Endometrial microvascular endothelial cells (primary cell): ENCODE data around the gene TBC1D5. TPM values are rescaled to one million over a fixed set of nuclear protein-coding genes. Genes with fewer than 3 reads are reported as not detected.

Source experiments
- in situ Hi-C: cut with HindIII; loops from 2 replicates; pipeline ENCODE4 v1.10.0; 2017; ENCODE audit warnings: low sequenced_read_pairs, low pct_unique_long_range_greater_than_20kb; ENCODE audit errors: inconsistent ontology term
- total RNA-seq: library from RNA; depleted of rRNA; stranded (reverse); fragments of >200 nt; gene quantifications from one replicate; pipeline ENCODE4 v1.2.3, GENCODE V29; 2015; ENCODE audit errors: inconsistent ontology term

TBC1D5 gene
- total RNA-seq, 1 donor from 2014 or later = 46.6 TPM

- in situ Hi-C loops = no loop called here
Measured at GRCh38 chr3:17304969-17305368, 437.5 kb downstream of the TBC1D5 start.

DNA sequence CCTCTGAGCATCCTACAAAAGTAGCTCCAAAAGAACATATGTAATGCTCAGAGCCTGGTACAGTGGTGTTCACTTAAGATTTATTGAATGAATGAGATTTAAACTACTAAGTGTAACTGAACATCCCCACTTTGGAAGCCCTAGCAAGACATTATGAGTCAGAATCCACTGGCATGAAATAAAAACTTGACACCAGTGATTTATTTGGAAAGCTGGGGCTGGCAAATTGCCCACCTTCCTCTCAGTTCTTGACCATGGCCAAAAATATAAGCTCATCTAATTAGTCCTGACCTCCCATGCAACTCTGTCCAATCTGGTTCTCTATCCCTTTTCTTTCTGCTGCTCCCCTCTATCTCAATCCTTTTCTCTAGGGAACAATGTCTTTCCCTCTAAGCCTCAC is 439.7 kb downstream of the TBC1D5 start:
- in situ Hi-C loops = no loop called here

DNA sequence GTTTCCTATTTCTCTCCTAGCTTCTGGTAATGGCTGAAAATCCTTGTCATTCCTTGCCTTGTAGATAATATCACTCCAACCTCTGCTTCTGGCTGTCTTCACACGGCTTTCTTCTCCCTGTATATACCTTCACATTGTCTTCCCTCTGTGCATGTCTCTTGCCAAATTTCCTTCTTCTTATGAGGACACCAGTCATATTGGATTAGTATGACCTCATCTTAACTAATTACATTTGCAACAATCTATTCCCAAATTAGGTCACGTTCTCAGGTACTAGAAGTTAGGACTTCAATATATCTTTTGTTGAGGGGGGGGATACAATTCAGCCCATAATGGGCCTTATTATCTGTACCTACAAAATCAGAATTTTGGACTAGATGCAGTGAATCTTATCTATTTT is 440.3 kb downstream of the TBC1D5 start:
- in situ Hi-C loops = no loop called here

- in situ Hi-C loops = no loop called here
Measured at GRCh38 chr3:17301271-17301670, 441.2 kb downstream of the TBC1D5 start.

DNA sequence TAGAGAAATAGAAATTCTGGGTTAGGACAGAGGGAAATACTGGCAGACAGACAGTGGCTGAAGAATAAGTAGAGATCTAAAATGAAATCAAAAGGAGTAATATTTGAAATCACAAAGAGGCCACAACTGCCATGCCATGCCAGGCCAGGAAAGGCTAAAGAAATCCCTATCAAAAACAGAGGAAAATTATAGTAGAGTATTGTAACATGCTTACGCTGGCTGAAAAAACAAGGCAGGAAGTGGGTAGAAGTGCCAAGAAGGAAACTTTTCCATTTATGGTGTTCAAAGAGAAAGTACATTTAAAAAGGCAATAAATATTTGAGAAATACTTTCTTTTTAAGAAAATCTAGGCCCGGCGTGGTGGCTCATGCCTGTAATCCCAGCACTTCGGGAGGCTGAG is 442.0 kb downstream of the TBC1D5 start:
- in situ Hi-C loops = no loop called here

DNA sequence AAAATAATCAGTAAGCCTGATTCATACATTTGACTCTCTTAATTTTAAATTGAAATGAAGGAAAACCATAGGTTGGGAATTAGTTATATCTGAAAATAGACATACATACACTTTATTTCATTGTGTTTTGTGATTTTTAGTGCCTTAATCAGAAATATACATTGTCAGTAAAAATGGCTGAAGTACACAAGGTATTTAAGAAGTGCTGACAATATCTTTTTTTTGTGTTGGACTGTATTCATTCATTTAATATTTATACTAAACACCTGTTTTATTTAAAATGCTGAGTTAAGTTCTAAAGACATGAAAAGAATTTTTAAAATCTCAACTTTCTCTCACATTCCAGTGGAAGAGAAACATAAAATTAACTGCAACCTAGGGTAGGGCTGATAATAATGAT is 444.4 kb downstream of the TBC1D5 start:
- in situ Hi-C loops = no loop called here

DNA sequence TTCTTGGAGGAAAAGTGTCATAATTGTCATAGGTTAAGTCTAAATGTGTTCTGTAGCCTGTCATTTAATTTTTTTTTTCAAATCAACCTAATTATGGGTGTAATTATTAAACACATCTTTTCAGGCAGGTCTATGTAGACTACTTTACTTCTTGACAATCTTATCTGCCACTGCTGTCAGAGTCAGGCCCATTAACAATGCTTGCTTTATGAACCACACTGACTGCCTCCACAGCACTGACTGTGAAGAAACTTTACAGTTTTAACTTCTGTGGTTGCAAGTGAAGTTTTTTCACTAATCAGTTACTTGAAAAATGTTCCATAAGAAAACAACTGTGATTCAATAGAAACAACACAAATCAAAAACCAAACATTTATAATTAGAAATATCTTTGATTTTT is 449.9 kb downstream of the TBC1D5 start:
- in situ Hi-C loops = no loop called here

GRCh38 chr3:17290894-17291293 is 451.5 kb downstream of the TBC1D5 start:
- in situ Hi-C loops = no loop called here

DNA sequence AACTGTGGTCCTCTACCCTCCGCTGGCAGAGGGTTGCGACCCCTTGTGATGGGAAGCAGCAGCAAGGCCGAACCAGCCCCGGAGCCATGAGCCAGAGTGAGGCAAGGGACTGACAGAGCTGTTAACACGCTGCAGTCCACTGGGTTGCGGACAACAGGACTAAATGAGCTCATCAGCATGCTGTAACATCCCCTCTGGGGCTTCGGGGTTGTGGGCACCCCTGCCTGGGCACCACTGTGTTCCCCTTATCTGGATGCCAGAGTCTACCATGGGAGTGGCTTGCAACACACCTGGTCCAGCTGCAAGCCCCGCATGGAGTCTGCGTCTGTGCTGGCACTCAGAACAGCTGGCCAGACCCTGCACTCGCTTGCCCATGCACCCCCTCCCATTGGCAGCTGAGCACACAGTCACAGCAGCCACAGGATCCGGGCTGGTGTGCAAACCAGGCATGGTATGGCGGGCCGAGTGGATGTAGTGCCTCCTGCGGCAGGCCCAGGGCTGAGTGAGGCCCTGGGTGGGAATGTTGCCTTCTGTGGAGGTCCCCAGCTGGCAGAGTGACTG is 453.5 kb downstream of the TBC1D5 start:
- in situ Hi-C loops = no loop called here

GRCh38 chr3:17287006-17287689 is 455.3 kb downstream of the TBC1D5 start:
- in situ Hi-C loops = no loop called here

DNA sequence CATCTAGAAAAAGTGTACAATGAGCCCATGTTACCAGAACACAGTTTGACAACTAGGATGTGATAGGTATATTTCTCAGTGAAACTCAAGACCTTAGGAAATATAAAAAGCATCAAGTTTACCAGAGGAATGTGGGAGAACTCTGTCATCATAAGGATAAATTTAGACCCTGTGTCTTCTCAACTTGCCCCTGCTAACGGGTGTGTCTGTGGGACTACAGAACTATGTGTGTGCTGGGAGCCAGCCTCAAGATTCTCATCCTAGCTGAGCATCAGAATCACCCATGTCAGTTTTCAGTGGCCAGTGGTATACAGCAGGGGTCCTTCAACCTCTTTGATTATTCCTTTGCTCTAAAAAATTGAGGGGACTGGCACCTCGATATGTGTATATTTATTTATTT is 464.4 kb downstream of the TBC1D5 start:
- in situ Hi-C loops = no loop called here

- in situ Hi-C loops = no loop called here
Measured at GRCh38 chr3:17266846-17267245, 475.6 kb downstream of the TBC1D5 start.

DNA sequence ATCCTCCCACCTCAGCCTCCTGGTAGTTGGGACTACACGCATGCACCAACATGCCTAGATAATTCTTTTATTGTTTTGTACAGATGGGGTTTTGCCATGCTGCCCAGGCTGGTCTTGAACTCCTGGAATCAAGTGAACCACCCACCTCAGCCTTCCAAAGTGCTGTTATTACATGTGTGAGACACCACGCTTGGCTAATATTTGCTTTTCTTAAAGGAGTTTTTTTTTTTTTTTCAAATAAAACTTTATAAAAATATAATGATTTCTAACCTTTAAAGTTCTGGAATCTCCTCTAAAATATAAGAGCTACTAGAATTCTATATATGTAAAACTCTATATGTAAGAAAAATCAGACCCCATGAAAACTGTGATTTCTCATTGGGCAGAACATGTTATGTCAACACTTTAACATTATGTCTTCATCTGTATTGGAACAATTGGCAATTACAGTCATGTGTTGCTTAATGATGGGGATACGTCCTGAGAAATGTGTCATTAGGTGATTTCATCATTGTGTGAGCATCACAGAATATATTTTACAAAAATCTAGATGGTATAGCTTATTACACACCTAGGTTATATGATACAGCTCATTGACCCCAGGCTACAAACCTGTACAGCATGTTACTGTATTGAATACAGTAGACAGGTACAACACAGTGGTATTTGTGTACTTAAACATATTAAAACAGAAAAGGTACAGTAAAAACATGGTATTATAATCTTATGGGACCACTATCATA is 480.6 kb downstream of the TBC1D5 start:
- in situ Hi-C loops = no loop called here

DNA sequence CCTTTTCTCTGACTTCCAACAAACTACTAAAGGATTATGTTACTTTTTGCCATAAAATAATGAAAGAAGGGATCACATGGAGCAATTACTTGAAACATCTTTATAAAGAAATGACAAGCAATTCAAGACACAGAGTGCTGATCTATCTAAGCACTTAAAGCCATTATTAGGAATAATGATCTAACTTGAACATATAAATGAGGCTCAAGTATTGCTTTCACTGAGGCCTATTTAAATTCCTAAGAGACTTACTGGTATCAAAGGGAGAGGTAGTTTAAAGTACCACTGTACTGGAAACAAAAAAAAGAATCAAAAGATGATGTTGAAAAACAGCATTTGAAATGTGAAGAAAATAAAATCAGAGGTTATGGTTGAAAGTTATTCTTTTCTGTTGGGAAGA is 482.2 kb downstream of the TBC1D5 start:
- in situ Hi-C loops = no loop called here

DNA sequence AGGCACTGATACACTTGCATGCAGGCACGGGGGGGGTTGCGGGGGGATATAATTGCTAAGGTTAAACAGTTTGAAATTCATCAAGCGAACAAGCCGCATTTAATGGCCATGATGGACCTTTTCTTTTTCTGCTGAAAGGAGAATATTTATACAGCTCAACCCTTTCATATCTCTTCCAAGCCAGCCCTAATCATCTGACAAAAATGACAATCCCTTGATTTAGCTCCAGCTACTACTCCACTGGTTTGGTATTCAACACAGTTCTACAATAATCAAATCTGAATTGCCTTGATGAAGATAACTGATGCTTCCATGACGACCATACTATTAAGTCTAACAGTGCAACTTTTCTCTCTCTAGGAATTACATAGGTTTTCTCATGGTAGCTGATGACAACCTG is 482.7 kb downstream of the TBC1D5 start:
- in situ Hi-C loops = no loop called here

DNA sequence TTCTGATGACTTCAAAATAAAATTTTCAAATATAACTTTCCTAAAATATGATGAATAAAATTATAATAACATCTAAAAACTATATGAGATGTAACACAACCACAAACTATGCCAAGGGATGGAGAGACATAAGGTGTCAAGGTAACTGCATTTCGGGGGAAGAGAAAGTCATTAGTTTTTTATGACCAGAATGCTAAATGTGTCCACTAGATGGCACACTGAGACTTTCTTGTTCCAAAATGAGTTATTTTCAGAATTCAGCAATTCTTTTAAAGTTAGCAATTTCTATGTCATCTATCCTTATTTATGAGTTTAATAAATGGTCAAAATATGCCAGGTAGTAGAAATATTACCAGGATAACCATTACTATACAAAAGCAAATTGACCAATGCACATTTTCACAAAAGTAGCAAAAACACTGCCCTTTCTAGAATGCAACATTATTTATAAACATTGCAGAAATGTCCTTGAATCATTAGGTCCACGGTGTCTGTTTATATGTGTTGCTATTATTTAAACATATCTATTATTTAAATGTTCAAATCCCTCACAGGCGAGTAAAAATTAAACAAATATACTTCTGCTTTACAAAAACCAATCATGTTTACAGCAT is 483.5 kb downstream of the TBC1D5 start:
- in situ Hi-C loops = no loop called here

DNA sequence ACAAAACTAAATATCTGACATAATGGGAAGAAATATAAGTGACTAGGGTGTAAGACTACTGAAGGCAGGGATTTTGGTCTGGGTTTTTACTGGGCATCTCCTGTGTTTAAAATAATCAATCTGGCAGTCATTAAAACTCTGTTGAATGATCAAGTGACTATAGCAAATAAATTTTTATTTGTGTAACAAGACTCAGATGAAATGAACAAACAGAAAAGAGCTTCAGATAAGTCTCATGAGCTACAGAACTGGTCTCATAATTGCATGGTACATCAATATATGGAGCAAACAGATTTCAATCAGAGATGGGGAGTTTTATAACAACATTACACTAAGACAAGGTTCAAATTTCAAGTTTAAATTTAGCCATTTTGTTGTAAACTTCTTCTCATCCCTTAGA is 485.2 kb downstream of the TBC1D5 start:
- in situ Hi-C loops = no loop called here

DNA sequence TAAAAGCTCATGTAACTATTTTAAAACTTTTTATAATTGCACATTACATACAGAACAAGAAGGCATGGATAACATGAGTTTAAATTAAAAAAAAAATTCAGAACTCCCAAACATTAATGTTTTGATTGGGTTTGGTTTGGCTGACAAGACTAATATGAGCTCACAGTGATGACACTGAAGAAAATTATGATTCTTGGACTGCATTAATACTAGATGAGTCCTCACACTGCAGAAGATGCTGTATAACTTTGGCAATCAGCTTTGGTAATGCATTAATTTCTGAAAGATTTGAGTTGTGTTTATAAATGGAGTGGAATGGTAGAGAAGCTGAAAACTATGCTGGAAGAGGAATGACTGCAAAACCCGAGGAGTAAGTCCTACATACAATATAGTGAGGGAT is 498.8 kb downstream of the TBC1D5 start:
- in situ Hi-C loops = no loop called here

- in situ Hi-C loops = no loop called here
Measured at GRCh38 chr3:17239417-17239816, 503.0 kb downstream of the TBC1D5 start.

- in situ Hi-C loops = no loop called here
Measured at GRCh38 chr3:17238023-17238422, 504.4 kb downstream of the TBC1D5 start.
